CD4-positive, alpha-beta T cell (primary cell): ENCODE data around the gene SLC41A3. TPM values are rescaled to one million over a fixed set of nuclear protein-coding genes. Genes with fewer than 3 reads are reported as not detected.

Source experiments
- ATAC-seq: fragments of 200-7000 bp; cut with Tn5 transposase; one replicate; pipeline ENCODE4 v1.10.0; 2022; ENCODE audit warnings: mild to moderate bottlenecking; ENCODE audit not compliant: poor library complexity
- CTCF ChIA-PET: fragments of 350-600 bp; sonication (Branson Sonifier 250); formaldehyde crosslinking; loops from one replicate; lab custom pipeline; 2021; ENCODE audit warnings: antibody characterized with exemption, inconsistent platforms; lab: Charles Lee
- POLR2A ChIA-PET: fragments of 350-600 bp; sonication (Branson Sonifier 250); formaldehyde crosslinking; loops from one replicate; lab custom pipeline; 2021; ENCODE audit warnings: antibody characterized with exemption, inconsistent platforms; lab: Charles Lee
- DNase-seq, 14 experiments: peaks; one replicate each; pipeline ENCODE4 v3.0.0-alpha.2; 2013 to 2020; ENCODE audit warnings: mixed read lengths in 2 of 14
- H3K27ac ChIP-seq, 2 donors: one replicate each; pipeline versions ENCODE4 v1.5.1 to v1.7.0; 2013; ENCODE audit warnings: low read length in 2 of 2, low read depth in 1 of 2, mild to moderate bottlenecking in 1 of 2
- H3K27me3 ChIP-seq, 2 experiments: 1 replicate in 1 of 2; 2 replicates in 1 of 2; pipeline versions ENCODE4 v1.6.1 to v1.7.0; 2013; ENCODE audit warnings: low read length in 2 of 2, control low read depth in 1 of 2, mild to moderate bottlenecking in 1 of 2, moderate library complexity in 1 of 2; ENCODE audit not compliant: insufficient read depth in 2 of 2, control insufficient read depth in 1 of 2
- H3K36me3 ChIP-seq: one replicate; pipeline ENCODE4 v1.6.1; 2013; ENCODE audit warnings: low read length, control low read depth; ENCODE audit not compliant: insufficient read depth
- H3K4me1 ChIP-seq: one replicate; pipeline ENCODE4 v1.6.1; 2013; ENCODE audit warnings: low read length, control low read depth; ENCODE audit not compliant: insufficient read depth
- H3K4me3 ChIP-seq: one replicate; pipeline ENCODE4 v1.5.1; 2013; ENCODE audit warnings: mild to moderate bottlenecking, low read length, moderate library complexity
- H3K9me3 ChIP-seq, 2 experiments: 1 replicate in 1 of 2; 2 replicates in 1 of 2; pipeline versions ENCODE4 v1.6.1 to v1.7.0; 2013; ENCODE audit warnings: low read length in 2 of 2, mild to moderate bottlenecking in 2 of 2, control low read depth in 1 of 2, moderate library complexity in 1 of 2; ENCODE audit not compliant: control insufficient read depth in 1 of 2, insufficient read depth in 1 of 2
- H3K27ac Mint-ChIP-seq: one replicate; pipeline ENCODE4 v1.8.0; 2020; ENCODE audit warnings: mixed read lengths
- H3K27me3 Mint-ChIP-seq: one replicate; pipeline ENCODE4 v1.8.0; 2021; ENCODE audit warnings: mixed read lengths
- H3K36me3 Mint-ChIP-seq: one replicate; pipeline ENCODE4 v1.8.0; 2021; ENCODE audit warnings: low read depth, mixed read lengths
- H3K4me1 Mint-ChIP-seq: one replicate; pipeline ENCODE4 v1.8.0; 2021; ENCODE audit warnings: low read depth, mixed read lengths
- H3K4me3 Mint-ChIP-seq: one replicate; pipeline ENCODE4 v1.8.0; 2020; ENCODE audit warnings: mild to moderate bottlenecking, mixed read lengths
- H3K9me3 Mint-ChIP-seq: one replicate; pipeline ENCODE4 v1.8.0; 2020; ENCODE audit warnings: mixed read lengths
- CTCF ChIP-seq: fragments of 200-600 bp; IDR thresholded peaks from one replicate; pipeline ENCODE4 v1.8.0; 2022; ENCODE audit warnings: antibody characterized with exemption, mild to moderate bottlenecking
- intact Hi-C, 2 experiments: fragments of 100-400 bp; cut with DNase I in 1 of 2; cut with micrococcal nuclease in 1 of 2; formaldehyde crosslinking; loops; one replicate each; pipeline versions ENCODE4 v1.15.1 to v1.9.0; 2023 to 2025; cut with DNase I, micrococcal nuclease
- total RNA-seq, 174 experiments: library from RNA in 2 of 174; stranded (reverse) in 2 of 174; gene quantifications; one replicate each; pipeline ENCODE4 v1.2.3 and lab custom pipeline; 2021 to 2026

The SLC41A3 gene
- total RNA-seq, 2 experiments from 2014 or later: 26.5 to 29.1 TPM

- Histone ChIP-seq H3K4me1 (no peaks in the 10 kb centered on the region), H3K4me3 (no peak overlapping the region), H3K36me3 (no peaks in the 10 kb centered on the region), H3K27ac (no peak overlapping the region), H3K9me3 (peaks cover 0 to under 1% of the 10 kb centered on the region in 2 experiments), H3K27me3 (no peaks in the 10 kb centered on the region)
- TF ChIP-seq CTCF: no peak
- ChIA-PET CTCF (no interaction called here), POLR2A (no interaction called here)
- no peak overlapping the region for H3K4me3 Mint-ChIP-seq
- DNase-seq (no peak), ATAC-seq (no peak)
- H3K9me3 Mint-ChIP-seq: no peaks in the 10 kb centered on the region
- no peaks in the 10 kb centered on the region for H3K4me1 Mint-ChIP-seq
- intact Hi-C loops: no loop called here
- no peaks in the 10 kb centered on the region for H3K36me3 Mint-ChIP-seq
- H3K27me3 Mint-ChIP-seq: no peaks in the 10 kb centered on the region
- H3K27ac Mint-ChIP-seq: no peak overlapping the region
These were observed 22.6 kb upstream of the SLC41A3 start for GRCh38 chr3:126106336-126107202.

- TF ChIP-seq CTCF: no peak
- DNase-seq (no peak), ATAC-seq (no peak)
- Mint-ChIP-seq H3K36me3 (no peaks in the 10 kb centered on the region), H3K9me3 (no peaks in the 10 kb centered on the region), H3K27ac (no peak overlapping the region), H3K4me1 (no peaks in the 10 kb centered on the region), H3K27me3 (no peaks in the 10 kb centered on the region), H3K4me3 (no peak overlapping the region)
- Histone ChIP-seq H3K36me3 (no peaks in the 10 kb centered on the region), H3K9me3 (peaks cover 0 to 4% of the 10 kb centered on the region in 2 experiments), H3K27ac (no peak overlapping the region), H3K4me3 (no peak overlapping the region), H3K27me3 (no peaks in the 10 kb centered on the region), H3K4me1 (no peaks in the 10 kb centered on the region)
- POLR2A ChIA-PET: no interaction called here
- CTCF ChIA-PET: no interaction called here
- intact Hi-C loops: no loop called here
These were observed 21.8 kb upstream of the SLC41A3 start for GRCh38 chr3:126105691-126106187.

GRCh38 chr3:126104742-126105605 is 21.1 kb upstream of the SLC41A3 start:
- H3K36me3 Mint-ChIP-seq: no peaks in the 10 kb centered on the region
- no peak overlapping the region for H3K4me3 ChIP-seq
- H3K27ac ChIP-seq: no peak overlapping the region
- H3K27me3 ChIP-seq: no peaks in the 10 kb centered on the region
- peaks cover 0 to 4% of the 10 kb centered on the region in 2 experiments for H3K9me3 ChIP-seq
- H3K9me3 Mint-ChIP-seq: no peaks in the 10 kb centered on the region
- intact Hi-C loops: no loop called here
- POLR2A ChIA-PET: no interaction called here
- H3K4me3 Mint-ChIP-seq: no peak overlapping the region
- no peak for TF ChIP-seq CTCF
- CTCF ChIA-PET: no interaction called here
- DNase-seq (no peak), ATAC-seq (no peak)
- no peaks in the 10 kb centered on the region for H3K27me3 Mint-ChIP-seq
- no peak overlapping the region for H3K27ac Mint-ChIP-seq
- no peaks in the 10 kb centered on the region for H3K4me1 ChIP-seq
- no peaks in the 10 kb centered on the region for H3K4me1 Mint-ChIP-seq
- H3K36me3 ChIP-seq: no peaks in the 10 kb centered on the region
